Measurements from ENCODE around the gene APOA1.

APOA1 gene

GRCh38 chr11:116786966-116787365, 50.5 kb downstream of the APOA1 start:
- no peak for DNase-seq

- DNase-seq = no peak
These were observed 51.1 kb downstream of the APOA1 start for GRCh38 chr11:116786326-116786725.
